Ovary (tissue), 3 donors: ENCODE measurements around the gene PMEPA1.

Source experiments
- POLR2A ChIP-seq: fragments of 450-650 bp; IDR thresholded peaks from one replicate; pipeline ENCODE4 v1.6.1; 2017; ENCODE audit warnings: antibody characterized with exemption, mild to moderate bottlenecking, moderate library complexity
- TF ChIP-seq, protein P1 (sequence below), 3 donors: fragments of 450-650 bp in 2 of 3; fragments of 200-600 bp in 1 of 3; IDR thresholded peaks; one replicate each; pipeline versions ENCODE4 v1.5.1 to v1.8.0; 2016 to 2022; ENCODE audit warnings: antibody characterized with exemption in 3 of 3, mild to moderate bottlenecking in 1 of 3
- donor health status: DM: no; HTN: no; CAD: no.

- TF ChIP-seq, protein P1, sequence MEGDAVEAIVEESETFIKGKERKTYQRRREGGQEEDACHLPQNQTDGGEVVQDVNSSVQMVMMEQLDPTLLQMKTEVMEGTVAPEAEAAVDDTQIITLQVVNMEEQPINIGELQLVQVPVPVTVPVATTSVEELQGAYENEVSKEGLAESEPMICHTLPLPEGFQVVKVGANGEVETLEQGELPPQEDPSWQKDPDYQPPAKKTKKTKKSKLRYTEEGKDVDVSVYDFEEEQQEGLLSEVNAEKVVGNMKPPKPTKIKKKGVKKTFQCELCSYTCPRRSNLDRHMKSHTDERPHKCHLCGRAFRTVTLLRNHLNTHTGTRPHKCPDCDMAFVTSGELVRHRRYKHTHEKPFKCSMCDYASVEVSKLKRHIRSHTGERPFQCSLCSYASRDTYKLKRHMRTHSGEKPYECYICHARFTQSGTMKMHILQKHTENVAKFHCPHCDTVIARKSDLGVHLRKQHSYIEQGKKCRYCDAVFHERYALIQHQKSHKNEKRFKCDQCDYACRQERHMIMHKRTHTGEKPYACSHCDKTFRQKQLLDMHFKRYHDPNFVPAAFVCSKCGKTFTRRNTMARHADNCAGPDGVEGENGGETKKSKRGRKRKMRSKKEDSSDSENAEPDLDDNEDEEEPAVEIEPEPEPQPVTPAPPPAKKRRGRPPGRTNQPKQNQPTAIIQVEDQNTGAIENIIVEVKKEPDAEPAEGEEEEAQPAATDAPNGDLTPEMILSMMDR (IDR thresholded peaks at IDR 0.05), result no peak
- no peak for TF ChIP-seq POLR2A
Measured at GRCh38 chr20:57664924-57665588, 44.8 kb downstream of the PMEPA1 start.
